SK-N-SH (cell line): ENCODE results near the gene CRYBG2.

ENCODE experiments used
- CHD2 ChIP-seq: fragments of 150-350 bp; IDR thresholded peaks from 2 replicates; pipeline ENCODE4 v1.6.1; 2018; ENCODE audit warnings: low read length; ENCODE audit not compliant: partially characterized antibody
- EP300 ChIP-seq, 2 experiments: IDR thresholded peaks; 2 replicates each; pipeline versions ENCODE4 v1.4.0 to v1.6.1; 2012; ENCODE audit warnings: borderline replicate concordance in 1 of 2, low read depth in 1 of 2, low read length in 1 of 2
- NFIC ChIP-seq: IDR thresholded peaks from 2 replicates; pipeline ENCODE4 v1.4.0; 2012; ENCODE audit warnings: borderline replicate concordance
- NRF1 ChIP-seq: IDR thresholded peaks from 2 replicates; pipeline ENCODE4 v1.6.1; 2012; ENCODE audit warnings: low read depth, mild to moderate bottlenecking, low read length
- POLR2AphosphoS5 ChIP-seq: IDR thresholded peaks from 2 replicates; pipeline ENCODE4 v1.6.1; 2012; ENCODE audit warnings: low read depth, low read length
- RAD21 ChIP-seq: IDR thresholded peaks from 2 replicates; pipeline ENCODE4 v1.6.1; 2012; ENCODE audit warnings: mild to moderate bottlenecking, low read length
- RXRA ChIP-seq: IDR thresholded peaks from 2 replicates; pipeline ENCODE4 v1.4.0; 2012; ENCODE audit warnings: low read depth, mild to moderate bottlenecking, borderline replicate concordance
- SMC3 ChIP-seq: IDR thresholded peaks from 2 replicates; pipeline ENCODE4 v1.6.1; 2012; ENCODE audit warnings: low read depth, low read length, improper control_type of control experiment
- TF ChIP-seq, protein P1 (sequence below): fragments of 200-600 bp; sonication (generic); IDR thresholded peaks from 2 replicates; pipeline ENCODE4 v1.6.1; 2017; ENCODE audit warnings: antibody characterized with exemption, mild to moderate bottlenecking, moderate library complexity
- TF ChIP-seq, protein P2 (sequence below): IDR thresholded peaks from 2 replicates; pipeline ENCODE4 v1.6.1; 2012; ENCODE audit warnings: mild to moderate bottlenecking, low read depth, low read length, moderate library complexity

DNA sequence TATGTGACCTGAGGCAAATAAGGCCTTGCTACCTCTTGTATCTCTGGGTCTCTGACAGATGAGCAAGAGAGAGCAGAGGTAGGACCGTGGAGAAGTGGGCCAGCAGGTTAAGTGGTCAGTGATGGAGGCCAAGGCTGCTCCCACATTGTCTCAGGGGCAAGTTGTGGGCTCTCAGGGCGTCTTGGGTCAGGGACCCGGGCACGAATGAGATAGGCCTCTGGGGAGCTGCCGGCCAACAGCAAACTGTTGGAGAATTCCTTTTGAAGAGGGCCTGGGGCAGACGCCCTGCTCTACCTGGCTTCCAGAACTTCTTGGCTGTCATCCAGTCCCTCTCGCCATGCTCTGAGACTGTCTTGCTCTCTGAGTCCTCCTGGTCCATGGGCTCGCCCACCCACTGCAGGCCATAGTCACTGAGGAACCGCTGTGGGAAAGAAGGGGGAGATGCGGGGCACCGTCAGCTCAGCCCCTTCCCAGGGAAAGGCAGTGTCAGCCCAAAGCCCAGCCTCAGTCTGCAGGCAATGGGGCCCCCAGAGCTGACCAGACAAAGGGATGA lies 59.9 kb downstream of the CRYBG2 start:
- TF ChIP-seq, protein P1, sequence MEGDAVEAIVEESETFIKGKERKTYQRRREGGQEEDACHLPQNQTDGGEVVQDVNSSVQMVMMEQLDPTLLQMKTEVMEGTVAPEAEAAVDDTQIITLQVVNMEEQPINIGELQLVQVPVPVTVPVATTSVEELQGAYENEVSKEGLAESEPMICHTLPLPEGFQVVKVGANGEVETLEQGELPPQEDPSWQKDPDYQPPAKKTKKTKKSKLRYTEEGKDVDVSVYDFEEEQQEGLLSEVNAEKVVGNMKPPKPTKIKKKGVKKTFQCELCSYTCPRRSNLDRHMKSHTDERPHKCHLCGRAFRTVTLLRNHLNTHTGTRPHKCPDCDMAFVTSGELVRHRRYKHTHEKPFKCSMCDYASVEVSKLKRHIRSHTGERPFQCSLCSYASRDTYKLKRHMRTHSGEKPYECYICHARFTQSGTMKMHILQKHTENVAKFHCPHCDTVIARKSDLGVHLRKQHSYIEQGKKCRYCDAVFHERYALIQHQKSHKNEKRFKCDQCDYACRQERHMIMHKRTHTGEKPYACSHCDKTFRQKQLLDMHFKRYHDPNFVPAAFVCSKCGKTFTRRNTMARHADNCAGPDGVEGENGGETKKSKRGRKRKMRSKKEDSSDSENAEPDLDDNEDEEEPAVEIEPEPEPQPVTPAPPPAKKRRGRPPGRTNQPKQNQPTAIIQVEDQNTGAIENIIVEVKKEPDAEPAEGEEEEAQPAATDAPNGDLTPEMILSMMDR, result no peak
- no peak for TF ChIP-seq RAD21
- no peak for TF ChIP-seq EP300 (IDR thresholded peaks at IDR 0.05; ENCODE audit: borderline replicate concordance in 1 of 2, low read depth in 1 of 2, low read length in 1 of 2)
- TF ChIP-seq NFIC, result no peak
- no peak for TF ChIP-seq SMC3
- TF ChIP-seq POLR2AphosphoS5, result no peak
- TF ChIP-seq, protein P2, sequence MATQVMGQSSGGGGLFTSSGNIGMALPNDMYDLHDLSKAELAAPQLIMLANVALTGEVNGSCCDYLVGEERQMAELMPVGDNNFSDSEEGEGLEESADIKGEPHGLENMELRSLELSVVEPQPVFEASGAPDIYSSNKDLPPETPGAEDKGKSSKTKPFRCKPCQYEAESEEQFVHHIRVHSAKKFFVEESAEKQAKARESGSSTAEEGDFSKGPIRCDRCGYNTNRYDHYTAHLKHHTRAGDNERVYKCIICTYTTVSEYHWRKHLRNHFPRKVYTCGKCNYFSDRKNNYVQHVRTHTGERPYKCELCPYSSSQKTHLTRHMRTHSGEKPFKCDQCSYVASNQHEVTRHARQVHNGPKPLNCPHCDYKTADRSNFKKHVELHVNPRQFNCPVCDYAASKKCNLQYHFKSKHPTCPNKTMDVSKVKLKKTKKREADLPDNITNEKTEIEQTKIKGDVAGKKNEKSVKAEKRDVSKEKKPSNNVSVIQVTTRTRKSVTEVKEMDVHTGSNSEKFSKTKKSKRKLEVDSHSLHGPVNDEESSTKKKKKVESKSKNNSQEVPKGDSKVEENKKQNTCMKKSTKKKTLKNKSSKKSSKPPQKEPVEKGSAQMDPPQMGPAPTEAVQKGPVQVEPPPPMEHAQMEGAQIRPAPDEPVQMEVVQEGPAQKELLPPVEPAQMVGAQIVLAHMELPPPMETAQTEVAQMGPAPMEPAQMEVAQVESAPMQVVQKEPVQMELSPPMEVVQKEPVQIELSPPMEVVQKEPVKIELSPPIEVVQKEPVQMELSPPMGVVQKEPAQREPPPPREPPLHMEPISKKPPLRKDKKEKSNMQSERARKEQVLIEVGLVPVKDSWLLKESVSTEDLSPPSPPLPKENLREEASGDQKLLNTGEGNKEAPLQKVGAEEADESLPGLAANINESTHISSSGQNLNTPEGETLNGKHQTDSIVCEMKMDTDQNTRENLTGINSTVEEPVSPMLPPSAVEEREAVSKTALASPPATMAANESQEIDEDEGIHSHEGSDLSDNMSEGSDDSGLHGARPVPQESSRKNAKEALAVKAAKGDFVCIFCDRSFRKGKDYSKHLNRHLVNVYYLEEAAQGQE, result no peak
- no peak for TF ChIP-seq NRF1
- TF ChIP-seq CHD2, result no peak
- no peak for TF ChIP-seq RXRA
